Panc1 (cell line): ENCODE measurements around the gene CFLAR. TPM values are rescaled to one million over a fixed set of nuclear protein-coding genes. Genes with fewer than 3 reads are reported as not detected.

Source experiments
- ATAC-seq: fragments of 200-7000 bp; cut with Tn5 transposase; 2 replicates; pipeline ENCODE4 v1.9.1; 2020; ENCODE audit warnings: mild to moderate bottlenecking, moderate library complexity
- BruUV-seq: library from RNA; stranded (reverse); fragments of 400-500 nt; replicated peaks from 2 replicates; lab custom pipeline; 2021; lab: Mats Ljungman, UMichigan
- CTCF ChIA-PET: fragments of 300-600 bp; sonication (Branson Sonifier 250); formaldehyde crosslinking; loops from one replicate; lab custom pipeline; 2022; ENCODE audit warnings: antibody characterized with exemption; lab: Charles Lee
- POLR2A ChIA-PET: fragments of 300-600 bp; sonication (Branson Sonifier 250); formaldehyde crosslinking; loops from one replicate; lab custom pipeline; 2022; ENCODE audit warnings: antibody characterized with exemption; lab: Charles Lee
- DNase-seq: peaks from one replicate; pipeline ENCODE4 v3.0.0-alpha.2; 2010; ENCODE audit warnings: low read depth, low spot score
- H3K27ac ChIP-seq: 2 replicates; pipeline ENCODE4 v1.5.1; 2011; ENCODE audit warnings: mild to moderate bottlenecking, low read length, inconsistent platforms
- H3K27me3 ChIP-seq: fragments of 200-500 bp; sonication (Bioruptor generic); 2 replicates; pipeline ENCODE4 v1.6.0; 2014; ENCODE audit warnings: low read length, inconsistent platforms; ENCODE audit not compliant: control insufficient read depth, insufficient read depth
- H3K36me3 ChIP-seq: fragments of 200-500 bp; sonication (Bioruptor generic); 2 replicates; pipeline ENCODE4 v1.5.1; 2014; ENCODE audit warnings: inconsistent platforms, mild to moderate bottlenecking, low read length, moderate library complexity; ENCODE audit not compliant: control insufficient read depth, insufficient read depth
- H3K4me1 ChIP-seq: 2 replicates; pipeline ENCODE4 v1.5.1; 2011; ENCODE audit warnings: inconsistent platforms, mild to moderate bottlenecking, low read length, moderate library complexity; ENCODE audit not compliant: control insufficient read depth, insufficient read depth
- H3K4me3 ChIP-seq, 2 experiments: 2 replicates each; pipeline ENCODE4 v1.5.1; 2011 to 2012; ENCODE audit warnings: low read depth in 2 of 2, low read length in 2 of 2, mild to moderate bottlenecking in 2 of 2, inconsistent platforms in 1 of 2, moderate library complexity in 1 of 2
- H3K9me3 ChIP-seq: fragments of 200-500 bp; sonication (Bioruptor generic); 2 replicates; pipeline ENCODE4 v1.5.1; 2014; ENCODE audit warnings: low read depth, mild to moderate bottlenecking, inconsistent platforms, low read length, moderate library complexity; ENCODE audit not compliant: control insufficient read depth, insufficient read depth
- POLR2AphosphoS5 ChIP-seq: IDR thresholded peaks from 2 replicates; pipeline ENCODE4 v1.6.1; 2012; ENCODE audit warnings: mild to moderate bottlenecking, low read depth, low read length, moderate library complexity
- REST ChIP-seq, 2 experiments: IDR thresholded peaks; 2 replicates each; pipeline ENCODE4 v1.6.1; 2011 to 2012; ENCODE audit warnings: low read depth in 2 of 2, control low read depth in 1 of 2, low read length in 1 of 2, mild to moderate bottlenecking in 1 of 2, moderate library complexity in 1 of 2; ENCODE audit not compliant: insufficient read depth in 1 of 2
- SIN3A ChIP-seq: IDR thresholded peaks from 2 replicates; pipeline ENCODE4 v1.6.1; 2012; ENCODE audit warnings: low read depth, mild to moderate bottlenecking, low read length, moderate library complexity, borderline replicate concordance; ENCODE audit not compliant: insufficient read depth
- TCF7L2 ChIP-seq: IDR thresholded peaks from 2 replicates; pipeline ENCODE4 v1.6.1; 2011; ENCODE audit warnings: mild to moderate bottlenecking, low read depth, low read length, inconsistent platforms
- in situ Hi-C: cut with HindIII; loops from 2 replicates; pipeline ENCODE4 v1.10.0; 2016; ENCODE audit warnings: low sequenced_read_pairs, low pct_unique_long_range_greater_than_20kb
- intact Hi-C: fragments of 100-400 bp; cut with micrococcal nuclease; formaldehyde crosslinking; loops from one replicate; pipeline ENCODE4 v1.10.0; 2022; ENCODE audit not compliant: unreplicated experiment
- total RNA-seq: library from RNA; stranded (reverse); gene quantifications from one replicate; pipeline ENCODE4 v1.2.1, GENCODE V29; 2021; ENCODE audit not compliant: unreplicated experiment
- TF ChIP-seq, protein P1 (sequence below): fragments of 450-650 bp; IDR thresholded peaks from 2 replicates; pipeline ENCODE4 v1.5.1; 2017; ENCODE audit warnings: mild to moderate bottlenecking

The CFLAR gene
- total RNA-seq, 1 experiment from 2014 or later = 46.3 TPM

- ChIA-PET CTCF (no interaction called here), POLR2A (interaction anchor here (1.5 kb wide), 1 partner anchor 10 kb away, joined by 5 read pairs; no protein-coding TSS in a partner anchor)
- Histone ChIP-seq H3K27me3 (no peaks in the 10 kb centered on the region), H3K4me1 (peaks cover 78% of the 10 kb centered on the region), H3K27ac (peak overlapping the region; percentile 80), H3K36me3 (no peaks in the 10 kb centered on the region), H3K4me3 (peak overlapping the region in 1 of 2 experiments; percentile 21; a peak in 1 of 4 replicates), H3K9me3 (no peaks in the 10 kb centered on the region)
- no peak for TF ChIP-seq REST (IDR thresholded peaks at IDR 0.05; ENCODE audit: insufficient read depth in 1 of 2, low read depth in 2 of 2, low read length in 1 of 2)
- TF ChIP-seq TCF7L2 = no peak
- no peak for TF ChIP-seq SIN3A
- no peak for TF ChIP-seq POLR2AphosphoS5
- TF ChIP-seq, protein P1, sequence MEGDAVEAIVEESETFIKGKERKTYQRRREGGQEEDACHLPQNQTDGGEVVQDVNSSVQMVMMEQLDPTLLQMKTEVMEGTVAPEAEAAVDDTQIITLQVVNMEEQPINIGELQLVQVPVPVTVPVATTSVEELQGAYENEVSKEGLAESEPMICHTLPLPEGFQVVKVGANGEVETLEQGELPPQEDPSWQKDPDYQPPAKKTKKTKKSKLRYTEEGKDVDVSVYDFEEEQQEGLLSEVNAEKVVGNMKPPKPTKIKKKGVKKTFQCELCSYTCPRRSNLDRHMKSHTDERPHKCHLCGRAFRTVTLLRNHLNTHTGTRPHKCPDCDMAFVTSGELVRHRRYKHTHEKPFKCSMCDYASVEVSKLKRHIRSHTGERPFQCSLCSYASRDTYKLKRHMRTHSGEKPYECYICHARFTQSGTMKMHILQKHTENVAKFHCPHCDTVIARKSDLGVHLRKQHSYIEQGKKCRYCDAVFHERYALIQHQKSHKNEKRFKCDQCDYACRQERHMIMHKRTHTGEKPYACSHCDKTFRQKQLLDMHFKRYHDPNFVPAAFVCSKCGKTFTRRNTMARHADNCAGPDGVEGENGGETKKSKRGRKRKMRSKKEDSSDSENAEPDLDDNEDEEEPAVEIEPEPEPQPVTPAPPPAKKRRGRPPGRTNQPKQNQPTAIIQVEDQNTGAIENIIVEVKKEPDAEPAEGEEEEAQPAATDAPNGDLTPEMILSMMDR = no peak
- no peak for DNase-seq
- in situ Hi-C loops (no loop called here), intact Hi-C loops (no loop called here)
- BruUV-seq = no TSS peak
- no peak for ATAC-seq
Observed at GRCh38 chr2:201127152-201127511, 11.2 kb downstream of the CFLAR start.

- in situ Hi-C loops = no loop called here
- H3K27me3 ChIP-seq = no peaks in the 10 kb centered on the region
- no TSS peak for BruUV-seq
- peak overlapping the region; percentile 80 for H3K27ac ChIP-seq
- ChIA-PET CTCF (no interaction called here), POLR2A (interaction anchor here (1.5 kb wide), 1 partner anchor 10 kb away, joined by 5 read pairs; no protein-coding TSS in a partner anchor)
- H3K4me1 ChIP-seq = peaks cover 74% of the 10 kb centered on the region
- no peaks in the 10 kb centered on the region for H3K9me3 ChIP-seq
- intact Hi-C loops = no loop called here
- DNase-seq = no peak
- H3K4me3 ChIP-seq = peak overlapping the region in 1 of 2 experiments; percentile 19; a peak in 1 of 4 replicates
- peak; percentile 23; the same call in 1 of the 2 replicates for ATAC-seq
- TF ChIP-seq, protein P1 = no peak
- no peak for TF ChIP-seq TCF7L2
- TF ChIP-seq SIN3A = no peak
- TF ChIP-seq POLR2AphosphoS5 = no peak
- TF ChIP-seq REST (IDR thresholded peaks at IDR 0.05; ENCODE audit: insufficient read depth in 1 of 2, low read depth in 2 of 2, low read length in 1 of 2) = no peak
- H3K36me3 ChIP-seq = no peaks in the 10 kb centered on the region
Observed at GRCh38 chr2:201127570-201127969, 11.6 kb downstream of the CFLAR start.
